HEK293 (cell line): ENCODE measurements around the gene KRTAP10-1.

ENCODE experiments used
- KLF1 ChIP-seq: fragments of 450-650 bp; formaldehyde crosslinking; IDR thresholded peaks from 2 replicates; pipeline ENCODE4 v1.5.1; 2016; ENCODE audit warnings: missing biosample characterization, missing genetic modification characterization
- SCRT2 ChIP-seq: fragments of 450-650 bp; formaldehyde crosslinking; IDR thresholded peaks from 2 replicates; pipeline ENCODE4 v1.5.1; 2016; ENCODE audit warnings: missing biosample characterization, missing genetic modification characterization
- ZNF138 ChIP-seq: fragments of 450-650 bp; formaldehyde crosslinking; IDR thresholded peaks from 2 replicates; pipeline ENCODE4 v1.5.1; 2016; ENCODE audit warnings: missing biosample characterization, missing genetic modification characterization, borderline replicate concordance
- ZNF239 ChIP-seq: fragments of 450-650 bp; formaldehyde crosslinking; IDR thresholded peaks from 2 replicates; pipeline ENCODE4 v1.5.1; 2016; ENCODE audit warnings: missing biosample characterization, missing genetic modification characterization
- ZNF274 ChIP-seq, 2 experiments: fragments of 200-500 bp in 1 of 2; fragments of 450-650 bp in 1 of 2; sonication (Bioruptor generic) in 1 of 2; formaldehyde crosslinking in 1 of 2; IDR thresholded peaks; 2 replicates each; pipeline versions ENCODE4 v1.5.1 to v1.6.1; 2014 to 2016; ENCODE audit warnings: borderline replicate concordance in 1 of 2, inconsistent platforms in 1 of 2, low read length in 1 of 2, missing biosample characterization in 1 of 2, missing genetic modification characterization in 1 of 2
- ZNF48 ChIP-seq: fragments of 450-650 bp; formaldehyde crosslinking; IDR thresholded peaks from 2 replicates; pipeline ENCODE4 v1.5.1; 2016; ENCODE audit warnings: missing biosample characterization, missing genetic modification characterization
- ZNF544 ChIP-seq: fragments of 450-650 bp; formaldehyde crosslinking; IDR thresholded peaks from 2 replicates; pipeline ENCODE4 v1.5.0; 2017; ENCODE audit warnings: missing biosample characterization, missing genetic modification characterization
- ZNF560 ChIP-seq: fragments of 450-650 bp; formaldehyde crosslinking; IDR thresholded peaks from 2 replicates; pipeline ENCODE4 v1.5.1; 2017; ENCODE audit warnings: missing biosample characterization, missing genetic modification characterization, borderline replicate concordance
- ZSCAN16 ChIP-seq: fragments of 450-650 bp; formaldehyde crosslinking; IDR thresholded peaks from 2 replicates; pipeline ENCODE4 v1.5.1; 2016; ENCODE audit warnings: missing biosample characterization, missing genetic modification characterization
- TF ChIP-seq, protein P1 (sequence below): fragments of 450-650 bp; formaldehyde crosslinking; IDR thresholded peaks from 2 replicates; pipeline ENCODE4 v1.5.1; 2016; ENCODE audit warnings: missing biosample characterization, missing genetic modification characterization
- TF ChIP-seq, protein P2 (sequence below): fragments of 450-650 bp; formaldehyde crosslinking; IDR thresholded peaks from 2 replicates; pipeline ENCODE4 v1.5.1; 2016; ENCODE audit warnings: missing biosample characterization, missing genetic modification characterization
- TF ChIP-seq, protein P3 (sequence below): fragments of 450-650 bp; formaldehyde crosslinking; IDR thresholded peaks from 2 replicates; pipeline ENCODE4 v1.5.1; 2016; ENCODE audit warnings: missing biosample characterization, missing genetic modification characterization

DNA sequence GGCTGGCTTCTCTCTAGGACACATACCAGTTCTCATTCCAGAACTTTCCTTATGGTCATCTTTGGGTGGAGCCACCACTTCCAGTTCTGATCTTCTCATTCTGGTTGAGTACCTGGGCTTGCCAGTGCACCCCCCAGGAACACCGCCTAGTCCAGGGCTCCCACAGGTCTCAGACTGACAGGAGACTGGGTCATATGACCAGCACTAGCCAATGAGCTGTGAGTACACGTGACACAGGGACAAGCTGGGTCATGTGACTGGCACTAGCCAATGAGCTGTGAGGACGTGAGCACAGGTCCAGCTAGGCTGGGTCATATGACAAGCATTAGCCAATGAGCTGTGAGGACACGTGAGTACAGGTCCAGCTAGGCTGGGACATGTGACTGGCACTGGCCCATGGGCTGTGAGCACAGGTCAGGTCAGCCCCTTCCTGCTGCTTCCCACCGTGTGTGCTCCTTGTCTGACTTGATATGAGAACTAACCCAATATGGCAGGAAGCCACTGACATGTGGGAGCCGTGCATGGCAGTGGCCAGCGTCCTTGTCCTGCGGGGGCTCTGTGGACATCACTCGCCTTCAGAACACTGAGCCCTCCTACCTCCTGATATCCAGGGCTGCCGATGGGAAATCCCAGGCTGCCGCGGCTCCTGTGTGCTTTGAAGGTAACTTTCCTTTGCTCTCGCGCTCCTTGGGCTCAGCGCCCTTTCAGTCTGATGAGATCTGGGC is 22.7 kb downstream of the KRTAP10-1 start:
- TF ChIP-seq, protein P1, sequence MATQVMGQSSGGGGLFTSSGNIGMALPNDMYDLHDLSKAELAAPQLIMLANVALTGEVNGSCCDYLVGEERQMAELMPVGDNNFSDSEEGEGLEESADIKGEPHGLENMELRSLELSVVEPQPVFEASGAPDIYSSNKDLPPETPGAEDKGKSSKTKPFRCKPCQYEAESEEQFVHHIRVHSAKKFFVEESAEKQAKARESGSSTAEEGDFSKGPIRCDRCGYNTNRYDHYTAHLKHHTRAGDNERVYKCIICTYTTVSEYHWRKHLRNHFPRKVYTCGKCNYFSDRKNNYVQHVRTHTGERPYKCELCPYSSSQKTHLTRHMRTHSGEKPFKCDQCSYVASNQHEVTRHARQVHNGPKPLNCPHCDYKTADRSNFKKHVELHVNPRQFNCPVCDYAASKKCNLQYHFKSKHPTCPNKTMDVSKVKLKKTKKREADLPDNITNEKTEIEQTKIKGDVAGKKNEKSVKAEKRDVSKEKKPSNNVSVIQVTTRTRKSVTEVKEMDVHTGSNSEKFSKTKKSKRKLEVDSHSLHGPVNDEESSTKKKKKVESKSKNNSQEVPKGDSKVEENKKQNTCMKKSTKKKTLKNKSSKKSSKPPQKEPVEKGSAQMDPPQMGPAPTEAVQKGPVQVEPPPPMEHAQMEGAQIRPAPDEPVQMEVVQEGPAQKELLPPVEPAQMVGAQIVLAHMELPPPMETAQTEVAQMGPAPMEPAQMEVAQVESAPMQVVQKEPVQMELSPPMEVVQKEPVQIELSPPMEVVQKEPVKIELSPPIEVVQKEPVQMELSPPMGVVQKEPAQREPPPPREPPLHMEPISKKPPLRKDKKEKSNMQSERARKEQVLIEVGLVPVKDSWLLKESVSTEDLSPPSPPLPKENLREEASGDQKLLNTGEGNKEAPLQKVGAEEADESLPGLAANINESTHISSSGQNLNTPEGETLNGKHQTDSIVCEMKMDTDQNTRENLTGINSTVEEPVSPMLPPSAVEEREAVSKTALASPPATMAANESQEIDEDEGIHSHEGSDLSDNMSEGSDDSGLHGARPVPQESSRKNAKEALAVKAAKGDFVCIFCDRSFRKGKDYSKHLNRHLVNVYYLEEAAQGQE (tag by site-specific recombination) = no peak
- no peak for TF ChIP-seq ZSCAN16 (tag by site-specific recombination)
- TF ChIP-seq, protein P2, sequence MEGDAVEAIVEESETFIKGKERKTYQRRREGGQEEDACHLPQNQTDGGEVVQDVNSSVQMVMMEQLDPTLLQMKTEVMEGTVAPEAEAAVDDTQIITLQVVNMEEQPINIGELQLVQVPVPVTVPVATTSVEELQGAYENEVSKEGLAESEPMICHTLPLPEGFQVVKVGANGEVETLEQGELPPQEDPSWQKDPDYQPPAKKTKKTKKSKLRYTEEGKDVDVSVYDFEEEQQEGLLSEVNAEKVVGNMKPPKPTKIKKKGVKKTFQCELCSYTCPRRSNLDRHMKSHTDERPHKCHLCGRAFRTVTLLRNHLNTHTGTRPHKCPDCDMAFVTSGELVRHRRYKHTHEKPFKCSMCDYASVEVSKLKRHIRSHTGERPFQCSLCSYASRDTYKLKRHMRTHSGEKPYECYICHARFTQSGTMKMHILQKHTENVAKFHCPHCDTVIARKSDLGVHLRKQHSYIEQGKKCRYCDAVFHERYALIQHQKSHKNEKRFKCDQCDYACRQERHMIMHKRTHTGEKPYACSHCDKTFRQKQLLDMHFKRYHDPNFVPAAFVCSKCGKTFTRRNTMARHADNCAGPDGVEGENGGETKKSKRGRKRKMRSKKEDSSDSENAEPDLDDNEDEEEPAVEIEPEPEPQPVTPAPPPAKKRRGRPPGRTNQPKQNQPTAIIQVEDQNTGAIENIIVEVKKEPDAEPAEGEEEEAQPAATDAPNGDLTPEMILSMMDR (tag by site-specific recombination) = no peak
- no peak for TF ChIP-seq ZNF138 (tag by site-specific recombination)
- TF ChIP-seq, protein P3, sequence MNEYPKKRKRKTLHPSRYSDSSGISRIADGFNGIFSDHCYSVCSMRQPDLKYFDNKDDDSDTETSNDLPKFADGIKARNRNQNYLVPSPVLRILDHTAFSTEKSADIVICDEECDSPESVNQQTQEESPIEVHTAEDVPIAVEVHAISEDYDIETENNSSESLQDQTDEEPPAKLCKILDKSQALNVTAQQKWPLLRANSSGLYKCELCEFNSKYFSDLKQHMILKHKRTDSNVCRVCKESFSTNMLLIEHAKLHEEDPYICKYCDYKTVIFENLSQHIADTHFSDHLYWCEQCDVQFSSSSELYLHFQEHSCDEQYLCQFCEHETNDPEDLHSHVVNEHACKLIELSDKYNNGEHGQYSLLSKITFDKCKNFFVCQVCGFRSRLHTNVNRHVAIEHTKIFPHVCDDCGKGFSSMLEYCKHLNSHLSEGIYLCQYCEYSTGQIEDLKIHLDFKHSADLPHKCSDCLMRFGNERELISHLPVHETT (tag by site-specific recombination) = no peak
- peak; percentile 52; the same call in 1 of the 2 replicates for TF ChIP-seq SCRT2 (tag by site-specific recombination)
- no peak for TF ChIP-seq ZNF274 (IDR thresholded peaks at IDR 0.05; ENCODE audit: low read length)
- no peak for TF ChIP-seq ZNF274 (tag by site-specific recombination; IDR thresholded peaks at IDR 0.05; ENCODE audit: borderline replicate concordance)
- TF ChIP-seq ZNF560 (tag by site-specific recombination) = no peak
- no peak for TF ChIP-seq KLF1 (tag by site-specific recombination)
- no peak for TF ChIP-seq ZNF544 (tag by site-specific recombination)
- no peak for TF ChIP-seq ZNF48
- TF ChIP-seq ZNF239 (tag by site-specific recombination) = no peak
